Measurements from ENCODE around the gene USP35.

USP35 gene

GRCh38 chr11:78262691-78263090 is 74.0 kb downstream of the USP35 start:
- no peak for DNase-seq (ENCODE audit: low read depth in 1 of 2, low spot score in 1 of 2)

All from activated CD4-positive, alpha-beta T cell treated with anti-CD3 and anti-CD28 coated beads, Interleukin-2, amount 50 U/mL, for 24 hours (primary cell).